Measurements from ENCODE around the gene SRCIN1.
"Not testable (repeated sequence)": the region's sequence is repeated elsewhere in the genome, so short reads cannot be mapped to it uniquely, and the experiment has no call there.

SRCIN1 gene

GRCh38 chr17:38504216-38504615, 101.5 kb downstream of the SRCIN1 start:
- no peak for DNase-seq

GRCh38 chr17:38503286-38503913, 102.4 kb downstream of the SRCIN1 start:
- DNase-seq, result not testable (repeated sequence)

GRCh38 chr17:38501718-38502117, 104.0 kb downstream of the SRCIN1 start:
- DNase-seq, result not testable (repeated sequence)

- not testable (repeated sequence) for DNase-seq
Observed at GRCh38 chr17:38499230-38499629, 106.5 kb downstream of the SRCIN1 start.

- no peak for DNase-seq
Observed at GRCh38 chr17:38498353-38498752, 107.4 kb downstream of the SRCIN1 start.

- not testable (repeated sequence) for DNase-seq
Observed at GRCh38 chr17:38497656-38498055, 108.1 kb downstream of the SRCIN1 start.

GRCh38 chr17:38494152-38494551, 111.6 kb downstream of the SRCIN1 start:
- DNase-seq, result not testable (repeated sequence)

- peak; percentile 93 for DNase-seq
Observed at GRCh38 chr17:38492067-38493040, 113.4 kb downstream of the SRCIN1 start.

GRCh38 chr17:38491346-38492066, 114.2 kb downstream of the SRCIN1 start:
- not testable (repeated sequence) for DNase-seq

- not testable (repeated sequence) for DNase-seq
Observed at GRCh38 chr17:38489774-38490173, 116.0 kb downstream of the SRCIN1 start.

- peak; percentile 48 for DNase-seq
Observed at GRCh38 chr17:38485681-38486298, 120.0 kb downstream of the SRCIN1 start.

GRCh38 chr17:38485146-38485468, 120.6 kb downstream of the SRCIN1 start:
- DNase-seq, result no peak

- peak; percentile 72 for DNase-seq
Observed at GRCh38 chr17:38484242-38485145, 121.3 kb downstream of the SRCIN1 start.

GRCh38 chr17:38482700-38483043, 123.1 kb downstream of the SRCIN1 start:
- DNase-seq, result not testable (repeated sequence)

- DNase-seq, result not testable (repeated sequence)
Observed at GRCh38 chr17:38482039-38482699, 123.6 kb downstream of the SRCIN1 start.

All from activated CD4-positive, alpha-beta T cell treated with anti-CD3 and anti-CD28 coated beads, Interleukin-2, amount 50 U/mL, for 16 hours (primary cell).